IMR-90 (cell line): Measurements from ENCODE around the gene GTF2F2. TPM values are rescaled to one million over a fixed set of nuclear protein-coding genes. Genes with fewer than 3 reads are reported as not detected.

ENCODE experiments used
- ATAC-seq: fragments of 200-7000 bp; cut with Tn5 transposase; 2 replicates; pipeline ENCODE4 v1.9.1; 2020; ENCODE audit warnings: low read depth, mild to moderate bottlenecking, moderate library complexity
- BruUV-seq: library from RNA; stranded (reverse); fragments of 400-500 nt; replicated peaks from 2 replicates; lab custom pipeline; 2021; lab: Mats Ljungman, UMichigan
- CTCF ChIA-PET: fragments of 300-600 bp; formaldehyde crosslinking; extraction: SDS; loops from one replicate; lab custom pipeline; 2021; ENCODE audit warnings: antibody characterized with exemption; lab: Yijun Ruan, JAX
- POLR2A ChIA-PET: fragments of 300-600 bp; sonication (Branson Sonifier 250); formaldehyde crosslinking; loops from one replicate; lab custom pipeline; 2022; ENCODE audit warnings: antibody characterized with exemption; ENCODE audit not compliant: unreplicated experiment; lab: Charles Lee
- DNase-seq: peaks from one replicate; pipeline ENCODE4 v3.0.0; 2013
- H2AFZ ChIP-seq: replicated peaks from 2 replicates; pipeline ENCODE3; 2013; ENCODE audit warnings: low read length, mild to moderate bottlenecking; ENCODE audit not compliant: poor library complexity
- H2AK5ac ChIP-seq: 2 replicates; pipeline ENCODE4 v1.6.1; 2013; ENCODE audit warnings: low read depth, low read length, inconsistent platforms
- H2AK9ac ChIP-seq: replicated peaks from 2 replicates; pipeline ENCODE3; 2013; ENCODE audit warnings: mild to moderate bottlenecking, low read depth, low read length, moderate library complexity; ENCODE audit not compliant: poor library complexity
- H2BK120ac ChIP-seq: 2 replicates; pipeline ENCODE4 v1.6.1; 2013; ENCODE audit warnings: low read depth, low read length, inconsistent platforms
- H2BK15ac ChIP-seq: 3 replicates; pipeline ENCODE4 v1.6.1; 2013; ENCODE audit warnings: low read depth, low read length, inconsistent platforms
- H2BK20ac ChIP-seq: 2 replicates; pipeline ENCODE4 v1.6.1; 2013; ENCODE audit warnings: low read depth, mild to moderate bottlenecking, inconsistent platforms, low read length, moderate library complexity
- H2BK5ac ChIP-seq: 2 replicates; pipeline ENCODE4 v1.6.1; 2013; ENCODE audit warnings: mild to moderate bottlenecking, low read depth, low read length, inconsistent platforms; ENCODE audit not compliant: poor library complexity, severe bottlenecking
- H3K14ac ChIP-seq: replicated peaks from 2 replicates; pipeline ENCODE4 v1.6.1; 2013; ENCODE audit warnings: low read depth, low read length, inconsistent platforms
- H3K18ac ChIP-seq: 2 replicates; pipeline ENCODE4 v1.6.1; 2013; ENCODE audit warnings: low read depth, low read length, control low read depth
- H3K23ac ChIP-seq: 2 replicates; pipeline ENCODE4 v1.6.1; 2013; ENCODE audit warnings: low read depth, low read length, inconsistent platforms
- H3K27ac ChIP-seq: 2 replicates; pipeline ENCODE4 v1.5.1; 2013; ENCODE audit warnings: mild to moderate bottlenecking, control low read depth, low read length; ENCODE audit not compliant: insufficient read depth
- H3K27me3 ChIP-seq: 2 replicates; pipeline ENCODE4 v1.6.1; 2013; ENCODE audit warnings: low read length; ENCODE audit not compliant: control insufficient read depth, insufficient read depth
- H3K36me3 ChIP-seq: 2 replicates; pipeline ENCODE4 v1.6.1; 2013; ENCODE audit warnings: low read length, mixed read lengths; ENCODE audit not compliant: control insufficient read depth, insufficient read depth
- H3K4ac ChIP-seq: 2 replicates; pipeline ENCODE4 v1.6.1; 2013; ENCODE audit warnings: low read depth, low read length, inconsistent platforms
- H3K4me1 ChIP-seq: 2 replicates; pipeline ENCODE4 v1.6.1; 2013; ENCODE audit warnings: low read length, mixed read lengths; ENCODE audit not compliant: control insufficient read depth, insufficient read depth
- H3K4me2 ChIP-seq: 2 replicates; pipeline ENCODE4 v1.6.1; 2013; ENCODE audit warnings: low read depth, mild to moderate bottlenecking, control low read depth, low read length, moderate library complexity
- H3K4me3 ChIP-seq: 2 replicates; pipeline ENCODE4 v1.5.1; 2013; ENCODE audit warnings: low read depth, mild to moderate bottlenecking, control low read depth, low read length, moderate library complexity; ENCODE audit not compliant: insufficient read depth
- H3K56ac ChIP-seq: 2 replicates; pipeline ENCODE4 v1.6.1; 2013; ENCODE audit warnings: low read length, inconsistent platforms; ENCODE audit not compliant: insufficient read depth; ENCODE audit errors: extremely low read depth
- H3K79me1 ChIP-seq, 2 experiments: 2 replicates each; pipeline ENCODE4 v1.6.1; 2013; ENCODE audit warnings: low read length in 2 of 2, inconsistent platforms in 1 of 2, low read depth in 1 of 2
- H3K9ac ChIP-seq: 2 replicates; pipeline ENCODE4 v1.6.1; 2013; ENCODE audit warnings: low read depth, low read length, control low read depth
- H3K9me1 ChIP-seq: 2 replicates; pipeline ENCODE4 v1.6.1; 2013; ENCODE audit warnings: low read length, inconsistent platforms; ENCODE audit not compliant: insufficient read depth
- H3K9me3 ChIP-seq: 2 replicates; pipeline ENCODE4 v1.6.1; 2013; ENCODE audit warnings: low read length; ENCODE audit not compliant: control insufficient read depth, insufficient read depth
- H4K20me1 ChIP-seq: 2 replicates; pipeline ENCODE4 v1.6.1; 2013; ENCODE audit warnings: low read length, inconsistent platforms; ENCODE audit not compliant: insufficient read depth
- H4K5ac ChIP-seq: 2 replicates; pipeline ENCODE4 v1.6.1; 2013; ENCODE audit warnings: mild to moderate bottlenecking, low read depth, low read length, control low read depth
- H4K8ac ChIP-seq, 2 experiments: 2 replicates each; pipeline ENCODE4 v1.6.1; 2013; ENCODE audit warnings: low read depth in 2 of 2, low read length in 2 of 2, control low read depth in 1 of 2, inconsistent platforms in 1 of 2
- H4K91ac ChIP-seq: 2 replicates; pipeline ENCODE4 v1.6.1; 2013; ENCODE audit warnings: low read depth, low read length, inconsistent platforms; ENCODE audit not compliant: insufficient read depth
- CEBPB ChIP-seq: IDR thresholded peaks from 2 replicates; pipeline ENCODE4 v1.6.1; 2012; ENCODE audit warnings: low read depth, low read length, improper control_type of control experiment
- FOS ChIP-seq: fragments of 150-350 bp; IDR thresholded peaks from 2 replicates; pipeline ENCODE4 v1.6.1; 2016; ENCODE audit warnings: low read depth, low read length
- RCOR1 ChIP-seq: IDR thresholded peaks from 2 replicates; pipeline ENCODE4 v1.6.1; 2012; ENCODE audit warnings: mild to moderate bottlenecking, low read length, improper control_type of control experiment; ENCODE audit not compliant: insufficient replicate concordance
- RFX5 ChIP-seq: IDR thresholded peaks from 2 replicates; pipeline ENCODE4 v1.8.0; 2012; ENCODE audit warnings: low read depth, mild to moderate bottlenecking, low read length, moderate library complexity
- WGBS, 2 experiments: methylation state at CpG; one replicate each; pipeline versions ENCODE4 v1.1.5 to v1.1.7; 2013; ENCODE audit warnings: missing lambda C conversion rate in 2 of 2; ENCODE audit not compliant: insufficient read length in 1 of 2; ENCODE audit errors: extremely low coverage in 2 of 2; 5-methylcytosine and 5-hydroxymethylcytosine counted together
- dilution Hi-C: fragments of 300-500 bp; cut with HindIII; formaldehyde crosslinking; loops from one replicate; pipeline ENCODE4 v1.14.3; 2018; ENCODE audit warnings: low sequenced_read_pairs; ENCODE audit not compliant: unreplicated experiment
- in situ Hi-C: fragments of 300-500 bp; cut with MboI; formaldehyde crosslinking; loops from 3 replicates; pipeline ENCODE4 v1.14.3; 2019; ENCODE audit warnings: low sequenced_read_pairs, inconsistent platforms, mixed read lengths
- intact Hi-C: fragments of 100-400 bp; cut with micrococcal nuclease; formaldehyde crosslinking; loops from 2 replicates; pipeline ENCODE4 v1.10.0; 2022
- polyA plus RNA-seq, 3 experiments: library from polyadenylated mRNA; depleted of rRNA; stranded (reverse); fragments of >200 nt; gene quantifications; 2 replicates each; pipeline ENCODE4 v1.2.3, GENCODE V29; 2012; ENCODE audit warnings: low replicate concordance in 1 of 3
- total RNA-seq: library from RNA; depleted of rRNA; stranded (reverse); fragments of >200 nt; gene quantifications from 2 replicates; pipeline ENCODE4 v1.2.3, GENCODE V29; 2012

The GTF2F2 gene
- total and polyA plus RNA-seq, 2 of the 4 experiments (the other 2 are of a cell fraction): 16.5 to 21.0 TPM

DNA sequence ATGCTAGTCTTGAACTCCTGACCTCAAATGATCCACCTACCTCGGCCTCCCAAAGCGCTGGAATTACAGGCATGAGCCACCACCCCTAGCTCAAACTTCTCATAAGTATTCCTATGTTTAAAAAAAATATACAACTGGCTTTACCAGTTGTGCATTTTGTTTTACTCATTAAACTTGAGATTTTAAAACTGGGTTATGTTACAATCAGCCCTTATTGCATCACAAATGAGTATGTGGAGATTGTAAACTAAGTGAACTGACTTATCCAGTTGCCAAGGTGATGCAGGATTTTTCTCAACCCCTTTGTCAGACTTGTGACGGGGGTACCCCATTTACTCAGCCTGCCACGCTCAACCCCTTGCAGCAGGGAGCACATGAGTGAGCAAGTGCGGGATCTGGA lies 14.4 kb upstream of the GTF2F2 start:
- Histone ChIP-seq H3K27me3 (no peaks in the 10 kb centered on the region), H3K18ac (peak overlapping the region; percentile 92), H2BK15ac (peak overlapping the region; percentile 45; the same call in 1 of the 3 replicates), H2BK5ac (peak overlapping the region; percentile 81), H3K9me3 (no peaks in the 10 kb centered on the region), H3K79me1 (no peaks in the 10 kb centered on the region), H3K4me2 (peak overlapping the region; percentile 27), H3K56ac (no peak overlapping the region), H4K5ac (peak overlapping the region; percentile 73), H2BK120ac (peak overlapping the region; percentile 95), H3K36me3 (no peaks in the 10 kb centered on the region), H3K9me1 (peaks cover 4% of the 10 kb centered on the region; the same call in 1 of the 2 replicates), H3K4me1 (peaks cover 25% of the 10 kb centered on the region), H3K27ac (peak overlapping the region; percentile 86), H3K23ac (peak overlapping the region; percentile 46; the same call in 1 of the 2 replicates), H4K91ac (peak overlapping the region; percentile 92), H3K4ac (peak overlapping the region; percentile 84), H3K4me3 (no peak overlapping the region), H3K9ac (0 out of 2 replicates have a peak overlapping the region, but pooled peaks have one; percentile 1), H4K8ac (peak overlapping the region; percentile 13 to 84; a peak in 3 of 4 replicates), H2AK5ac (peak overlapping the region; percentile 90; the same call in 1 of the 2 replicates), H2AK9ac (peak overlapping the region; percentile 38), H3K14ac (peak overlapping the region; percentile 76), H4K20me1 (no peaks in the 10 kb centered on the region), H2BK20ac (peak overlapping the region; percentile 92), H2AFZ (peak overlapping the region; percentile 64)
- no TSS peak for BruUV-seq
- peak; percentile 84 for ATAC-seq
- ChIA-PET CTCF (no interaction called here), POLR2A (no interaction called here)
- dilution Hi-C loops (no loop called here), intact Hi-C loops (no loop called here), in situ Hi-C loops (no loop called here)
- WGBS, 2 experiments: 67% methylated on average over 3 of the region's 5 CpGs; no CpG with 5 or more reads in 1 of the 2 experiments
- TF ChIP-seq FOS (peak; percentile 27; the same call in 1 of the 2 replicates), RFX5 (no peak), CEBPB (peak; percentile 98), RCOR1 (no peak)
- peak; percentile 94 for DNase-seq
